SU-DHL-6 (cell line): ENCODE results near the gene LILRA5.

Experiments used
- CTCF ChIP-seq: fragments of 200-600 bp; sonication (generic); IDR thresholded peaks from one replicate; pipeline ENCODE4 v1.5.1; 2017; ENCODE audit warnings: antibody characterized with exemption, mild to moderate bottlenecking, low read length, moderate library complexity; ENCODE audit not compliant: insufficient read depth, poor library complexity, severe bottlenecking
- EZH2phosphoT487 ChIP-seq: fragments of 200-600 bp; sonication (generic), shearing (Covaris generic); conservative IDR thresholded peaks from 2 replicates; pipeline ENCODE4 v1.6.1; 2018; ENCODE audit warnings: mild to moderate bottlenecking, antibody characterized with exemption, low read length, moderate library complexity, mixed read lengths

- TF ChIP-seq CTCF: no peak
- TF ChIP-seq EZH2phosphoT487: no peak
Measured at GRCh38 chr19:54262066-54262465, 50.9 kb downstream of the LILRA5 start.
